Sciatic nerve (tissue), 2 donors: ENCODE data around the gene RANBP3. TPM values are rescaled to one million over a fixed set of nuclear protein-coding genes. Genes with fewer than 3 reads are reported as not detected.
"Not testable (repeated sequence)": the region's sequence is repeated elsewhere in the genome, so short reads cannot be mapped to it uniquely, and the experiment has no call there.

Experiments used
- ATAC-seq: fragments of 200-7000 bp; cut with Tn5 transposase; one replicate; pipeline ENCODE4 v1.9.1; 2020; ENCODE audit warnings: mild to moderate bottlenecking, moderate library complexity
- DNase-seq: peaks from one replicate; pipeline ENCODE4 v3.0.0-alpha.2; 2020; ENCODE audit warnings: low spot score
- intact Hi-C: fragments of 100-400 bp; cut with DNase I; formaldehyde crosslinking; loops from one replicate; pipeline ENCODE4 v1.14.2; 2022
- total RNA-seq: library from RNA; stranded (reverse); fragmentation: NEBNext Ultra II Directional; extraction: Animal tissue kit (Norgen Biotek cat#: 25700); gene quantifications from one replicate; pipeline ENCODE4 v1.2.1, GENCODE V29; 2021
- donor health status: DM: no; HTN: no; CAD: no.
- donor health status: DM: no; HTN: no; CAD: no.

The RANBP3 gene
- total RNA-seq, 1 donor from 2014 or later: 76.3 TPM

DNA sequence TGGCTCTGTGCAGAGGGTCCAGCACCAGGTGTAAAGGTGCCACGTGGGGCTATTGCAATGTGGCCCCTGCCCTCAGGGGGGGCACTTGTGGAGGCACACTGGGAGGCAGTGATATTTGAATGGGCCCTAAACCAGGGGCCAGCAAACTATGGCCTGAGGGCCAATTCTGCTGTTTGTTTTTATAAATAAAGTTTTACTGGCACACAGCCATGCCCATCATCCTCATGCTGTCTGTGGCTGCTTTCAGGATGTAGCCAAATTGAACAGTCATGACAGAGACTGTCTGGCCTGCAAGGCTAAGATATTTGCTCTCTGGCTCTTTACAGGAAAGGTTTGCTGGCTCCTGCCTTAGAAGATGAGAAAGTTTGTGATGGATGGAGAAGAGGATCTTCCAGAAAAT is 33.9 kb upstream of the RANBP3 start:
- DNase-seq: no peak
- intact Hi-C loops: no loop called here
- peak; percentile 42 for ATAC-seq

DNA sequence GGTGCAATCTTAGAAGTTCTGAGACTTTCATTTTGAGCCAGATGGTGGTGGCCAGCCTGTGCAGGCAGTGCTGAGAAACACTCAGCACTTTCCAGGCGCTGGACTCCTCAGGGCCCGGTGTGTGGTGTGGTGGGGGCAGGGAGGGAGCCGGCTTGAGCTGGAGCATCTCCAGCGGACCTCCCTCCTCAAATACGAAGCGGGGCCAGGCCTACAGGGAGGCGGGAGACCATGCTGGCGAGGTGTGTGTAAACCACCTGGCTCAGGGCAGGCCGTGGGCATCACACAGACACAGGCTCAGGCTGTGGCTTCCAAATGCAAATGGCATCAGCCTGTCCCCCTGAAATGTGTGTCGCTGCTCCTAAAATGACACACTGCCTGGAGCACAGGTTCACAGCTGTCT is 33.3 kb upstream of the RANBP3 start:
- peak; percentile 47 for ATAC-seq
- DNase-seq: no peak
- intact Hi-C loops: no loop called here

DNA sequence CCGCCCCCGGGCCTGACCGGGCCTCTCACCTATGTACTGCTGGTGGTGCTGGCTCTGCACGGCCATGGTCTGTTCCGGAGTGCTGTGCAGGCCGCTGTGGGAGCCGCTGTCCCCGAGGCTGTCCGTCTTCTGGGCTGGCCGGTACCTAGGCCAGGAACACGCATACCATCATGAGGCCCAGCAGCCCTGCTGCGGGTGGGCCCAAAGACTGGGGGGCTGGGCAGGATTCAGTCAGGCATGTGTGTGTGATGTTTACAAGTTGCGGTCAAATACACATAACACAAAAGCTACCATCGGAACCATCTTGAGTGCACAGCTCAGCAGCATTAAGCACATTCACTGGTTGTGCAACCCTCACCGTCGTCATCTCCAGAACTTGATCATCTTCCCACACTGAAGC is 32.2 kb upstream of the RANBP3 start:
- no peak for ATAC-seq
- DNase-seq: no peak
- intact Hi-C loops: no loop called here

GRCh38 chr19:6007866-6008265 is 29.9 kb upstream of the RANBP3 start:
- ATAC-seq: no peak
- no peak for DNase-seq
- intact Hi-C loops: no loop called here

- intact Hi-C loops: no loop called here
- no peak for DNase-seq
- no peak for ATAC-seq
Measured at GRCh38 chr19:6006896-6007295, 29.0 kb upstream of the RANBP3 start.

DNA sequence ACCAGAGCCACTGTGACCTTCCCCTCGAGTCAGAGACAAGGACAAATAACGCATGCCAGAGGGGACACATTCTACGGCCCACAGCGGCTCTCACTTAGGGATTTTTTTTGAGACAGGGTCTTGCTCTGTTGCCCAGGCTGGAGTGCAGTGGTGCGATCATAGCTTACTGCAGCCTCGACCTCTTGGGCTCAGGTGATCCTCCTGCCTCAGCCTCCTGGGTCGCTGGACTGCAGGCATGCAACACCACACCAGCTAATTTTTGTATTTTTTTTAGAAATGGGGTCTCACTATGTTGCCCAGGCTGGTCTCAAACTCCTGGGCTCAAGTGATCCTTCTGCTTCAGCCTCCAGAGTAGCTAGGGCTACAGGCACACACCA is 28.1 kb upstream of the RANBP3 start:
- DNase-seq, ATAC-seq, intact Hi-C loops: not testable (repeated sequence)

DNA sequence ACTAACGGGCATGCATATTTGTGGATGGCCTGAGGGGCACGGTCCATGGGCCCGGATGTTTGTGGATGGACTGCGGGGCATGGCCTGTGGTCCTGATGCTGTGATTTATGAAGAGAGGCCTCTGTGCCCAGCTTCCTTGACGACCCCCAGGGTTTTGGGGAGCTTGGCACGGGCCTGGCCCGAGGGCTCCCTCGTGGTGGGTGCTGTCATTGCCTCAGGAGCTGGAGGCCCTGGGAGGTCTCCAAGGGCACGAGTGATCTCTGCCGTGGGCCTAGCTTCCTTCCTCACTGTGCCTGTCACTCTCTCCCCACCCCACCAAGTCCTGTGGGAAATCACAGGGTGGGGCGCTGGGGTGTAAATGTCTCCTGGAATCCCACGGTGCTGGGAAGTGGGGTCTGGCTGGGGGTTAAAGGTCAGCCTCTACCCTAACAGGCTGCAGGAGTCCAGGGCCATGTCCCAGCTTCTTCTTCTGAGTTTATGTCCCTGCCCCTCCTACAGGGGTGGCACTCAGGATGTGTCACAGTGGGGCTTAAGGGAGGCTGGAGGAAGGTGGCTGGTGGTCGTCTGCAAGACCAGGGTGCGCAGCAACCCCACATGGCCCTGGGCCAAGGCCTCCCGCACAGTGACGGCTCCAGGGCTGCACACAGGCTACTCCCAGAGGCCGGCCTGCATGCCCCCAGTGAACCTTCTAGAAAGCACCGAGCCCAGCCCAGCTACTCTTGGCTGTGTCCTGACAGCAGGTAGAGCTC is 27.6 kb upstream of the RANBP3 start:
- no peak for DNase-seq
- intact Hi-C loops: no loop called here

DNA sequence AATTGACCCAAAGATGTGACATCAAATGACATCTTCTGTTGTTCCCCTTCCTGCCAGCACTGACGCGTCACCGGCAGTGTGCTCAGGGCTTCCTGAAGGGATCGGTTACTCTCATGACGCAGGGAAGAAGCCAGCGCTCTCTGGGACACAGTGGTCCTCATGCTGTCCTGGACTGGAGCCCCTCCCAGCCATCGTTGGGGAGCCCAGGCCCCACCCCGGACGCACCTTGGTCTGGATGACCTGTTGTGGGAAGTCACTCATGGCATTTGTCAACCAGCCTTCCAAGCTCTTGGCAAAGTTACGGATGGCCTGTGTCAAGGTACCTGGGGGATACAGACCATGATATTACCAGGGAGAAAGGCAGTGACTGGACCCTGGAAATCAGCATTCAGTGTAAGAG is 26.0 kb upstream of the RANBP3 start:
- intact Hi-C loops: no loop called here
- ATAC-seq: no peak
- no peak for DNase-seq

More for the DNA sequence above, 27.6 kb upstream of the RANBP3 start:
- ATAC-seq: no peak

- DNase-seq (no peak), ATAC-seq (no peak)
- intact Hi-C loops: no loop called here
Measured at GRCh38 chr19:6002591-6002990, 24.7 kb upstream of the RANBP3 start.

- no peak for DNase-seq
- no peak for ATAC-seq
- intact Hi-C loops: no loop called here
Measured at GRCh38 chr19:6000228-6000847, 22.4 kb upstream of the RANBP3 start.

DNA sequence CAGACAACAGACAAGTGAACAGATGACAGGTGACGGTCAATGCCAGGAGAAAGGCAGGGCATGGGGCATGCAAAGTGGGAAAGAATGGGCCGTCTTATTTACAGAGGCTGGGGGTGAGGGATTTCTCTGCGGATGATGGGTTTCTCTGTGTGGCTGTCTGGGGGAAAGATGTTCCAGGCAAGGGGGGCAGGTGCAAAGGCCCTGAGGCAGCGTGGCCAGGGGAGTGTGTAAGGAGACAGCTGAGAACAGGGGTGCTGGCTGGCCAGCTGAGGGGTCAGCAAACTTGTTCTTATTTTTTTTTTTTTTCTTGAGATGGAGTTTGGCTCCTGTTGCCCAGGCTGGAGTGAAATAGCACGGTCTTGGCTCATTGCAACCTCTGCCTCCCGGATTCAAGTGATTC is 21.8 kb upstream of the RANBP3 start:
- intact Hi-C loops: no loop called here
- no peak for DNase-seq
- no peak for ATAC-seq

DNA sequence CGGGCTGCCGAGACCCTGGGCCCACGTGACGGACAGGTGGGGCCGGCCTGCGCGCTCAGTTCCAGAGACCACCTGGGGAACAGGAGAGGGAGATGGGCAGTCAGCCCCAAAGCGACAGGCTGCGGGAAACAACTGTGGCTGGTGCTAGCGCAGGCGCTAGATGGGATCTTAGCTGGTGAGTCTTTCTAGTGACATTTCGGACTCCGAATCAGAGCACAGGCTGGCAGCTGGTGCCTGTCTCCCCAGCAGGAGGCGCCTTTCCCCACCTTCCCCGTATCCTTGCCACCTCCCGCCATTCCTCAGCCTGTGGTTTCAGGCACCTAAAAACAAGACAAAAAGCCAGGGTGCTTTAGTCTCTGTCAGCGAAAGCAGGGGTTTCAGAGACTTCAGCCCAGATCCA is 19.4 kb upstream of the RANBP3 start:
- DNase-seq (no peak), ATAC-seq (no peak)
- intact Hi-C loops: no loop called here

- ATAC-seq (no peak), DNase-seq (no peak)
- intact Hi-C loops: no loop called here
Measured at GRCh38 chr19:5996623-5997320, 18.8 kb upstream of the RANBP3 start.

GRCh38 chr19:5996102-5996501 is 18.2 kb upstream of the RANBP3 start:
- intact Hi-C loops: no loop called here
- no peak for ATAC-seq
- DNase-seq: no peak

DNA sequence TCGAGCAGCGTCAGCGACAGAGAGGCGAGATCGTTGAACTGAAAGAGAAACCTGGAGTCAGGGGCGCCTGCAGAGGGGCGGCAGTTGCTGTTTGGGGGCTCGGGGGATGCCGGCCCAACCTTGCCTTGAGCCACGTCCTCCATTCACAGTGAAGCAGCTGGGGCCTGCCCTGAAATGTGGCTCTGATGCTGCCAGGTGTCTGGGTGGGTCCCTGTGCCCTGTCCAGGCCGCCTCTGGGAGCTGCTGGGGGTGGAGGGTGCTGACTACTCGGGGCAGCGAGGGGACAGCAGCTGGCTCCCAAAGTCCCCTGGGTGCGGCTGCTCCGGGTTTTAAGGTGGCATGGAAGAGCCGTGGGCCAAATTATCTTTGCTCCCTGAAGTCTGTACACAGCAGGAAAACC is 17.7 kb upstream of the RANBP3 start:
- DNase-seq (no peak), ATAC-seq (no peak)
- intact Hi-C loops: no loop called here

DNA sequence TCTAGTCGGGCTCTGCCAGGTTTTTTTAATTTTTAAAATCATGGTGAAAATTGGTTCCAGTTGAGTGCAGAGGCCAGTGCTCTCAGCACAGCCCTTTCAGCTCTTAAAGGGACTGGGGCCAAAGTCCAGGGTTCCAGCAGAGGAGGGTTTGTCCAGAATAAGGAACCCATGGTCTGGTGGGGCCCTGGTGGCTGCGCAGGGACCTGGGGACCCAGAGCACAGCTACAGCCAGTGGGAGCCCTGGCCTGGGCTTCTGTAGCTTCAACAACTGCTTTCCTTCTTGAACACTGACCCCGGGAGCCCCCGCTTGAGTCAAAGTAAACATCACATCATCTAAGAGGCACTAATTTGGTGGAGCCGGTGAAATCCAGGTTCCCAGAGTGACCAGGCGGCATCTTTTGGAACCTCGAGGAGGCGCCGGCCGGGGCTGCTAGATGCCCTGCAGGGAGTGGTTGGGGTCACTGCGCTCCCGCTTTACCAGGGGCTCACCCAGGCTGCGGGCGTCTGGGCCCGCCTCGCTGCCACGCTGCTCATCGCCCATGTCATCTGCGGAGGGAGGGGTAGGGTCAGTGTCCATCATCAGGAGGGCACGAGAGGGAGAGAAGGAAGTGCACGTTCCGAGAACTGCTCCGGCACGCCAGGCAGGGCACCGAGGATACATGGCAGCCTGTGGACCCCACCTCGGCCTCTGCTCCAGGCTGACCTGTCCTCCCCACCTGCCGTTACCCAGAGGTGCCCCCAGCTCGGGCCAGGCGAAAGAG is 16.6 kb upstream of the RANBP3 start:
- ATAC-seq (no peak), DNase-seq (no peak)
- intact Hi-C loops: no loop called here

DNA sequence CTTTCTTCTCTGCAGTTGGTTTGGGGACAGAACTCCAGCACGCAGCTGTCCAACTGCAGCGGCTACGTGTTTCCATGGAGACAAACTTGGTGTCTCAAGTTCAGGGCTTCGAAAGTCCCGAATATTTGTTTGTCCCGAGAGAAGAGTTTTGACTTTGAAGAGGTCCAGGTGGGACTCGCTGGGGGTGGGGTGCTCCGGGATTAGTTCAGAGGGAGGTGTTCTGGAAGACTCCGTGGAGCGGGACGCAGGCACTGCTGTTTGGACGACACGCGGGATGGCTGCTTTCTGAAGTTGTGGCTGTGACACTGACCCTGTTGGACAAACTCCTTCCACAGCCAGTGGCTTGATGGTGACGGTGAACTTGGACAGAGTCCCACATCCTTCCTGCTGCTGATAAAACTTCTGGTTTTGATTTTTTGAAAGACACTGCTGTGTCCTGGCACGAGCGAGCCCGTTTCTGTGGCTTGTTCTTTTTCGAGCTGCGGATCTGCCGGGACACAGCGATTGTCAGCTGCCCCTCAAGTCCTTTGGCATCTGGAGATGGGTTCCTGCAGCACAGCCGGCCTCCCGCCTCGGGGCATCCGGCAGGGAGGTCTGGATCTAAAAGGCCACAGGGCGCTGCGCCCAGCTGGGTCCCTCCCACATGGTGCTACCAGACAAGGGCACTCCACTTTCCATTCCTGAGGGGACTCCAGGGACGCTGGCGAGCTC is 15.9 kb upstream of the RANBP3 start:
- intact Hi-C loops: no loop called here
- ATAC-seq (peak; percentile 16), DNase-seq (no peak)

GRCh38 chr19:5993201-5993600 is 15.3 kb upstream of the RANBP3 start:
- DNase-seq (no peak), ATAC-seq (no peak)
- intact Hi-C loops: no loop called here

GRCh38 chr19:5992756-5993155 is 14.8 kb upstream of the RANBP3 start:
- intact Hi-C loops: no loop called here
- DNase-seq: no peak
- ATAC-seq: no peak
